IMR-90 (cell line): ENCODE data around the gene KCNIP3. TPM values are rescaled to one million over a fixed set of nuclear protein-coding genes. Genes with fewer than 3 reads are reported as not detected.

ENCODE experiments used
- ATAC-seq: fragments of 200-7000 bp; cut with Tn5 transposase; 2 replicates; pipeline ENCODE4 v1.9.1; 2020; ENCODE audit warnings: low read depth, mild to moderate bottlenecking, moderate library complexity
- BruUV-seq: library from RNA; stranded (reverse); fragments of 400-500 nt; replicated peaks from 2 replicates; lab custom pipeline; 2021; lab: Mats Ljungman, UMichigan
- CTCF ChIA-PET: fragments of 300-600 bp; formaldehyde crosslinking; extraction: SDS; loops from one replicate; lab custom pipeline; 2021; ENCODE audit warnings: antibody characterized with exemption; lab: Yijun Ruan, JAX
- POLR2A ChIA-PET: fragments of 300-600 bp; sonication (Branson Sonifier 250); formaldehyde crosslinking; loops from one replicate; lab custom pipeline; 2022; ENCODE audit warnings: antibody characterized with exemption; ENCODE audit not compliant: unreplicated experiment; lab: Charles Lee
- DNase-seq: peaks from one replicate; pipeline ENCODE4 v3.0.0; 2013
- H2AFZ ChIP-seq: replicated peaks from 2 replicates; pipeline ENCODE3; 2013; ENCODE audit warnings: low read length, mild to moderate bottlenecking; ENCODE audit not compliant: poor library complexity
- H2AK5ac ChIP-seq: 2 replicates; pipeline ENCODE4 v1.6.1; 2013; ENCODE audit warnings: low read depth, low read length, inconsistent platforms
- H2AK9ac ChIP-seq: replicated peaks from 2 replicates; pipeline ENCODE3; 2013; ENCODE audit warnings: mild to moderate bottlenecking, low read depth, low read length, moderate library complexity; ENCODE audit not compliant: poor library complexity
- H2BK120ac ChIP-seq: 2 replicates; pipeline ENCODE4 v1.6.1; 2013; ENCODE audit warnings: low read depth, low read length, inconsistent platforms
- H2BK15ac ChIP-seq: 3 replicates; pipeline ENCODE4 v1.6.1; 2013; ENCODE audit warnings: low read depth, low read length, inconsistent platforms
- H2BK20ac ChIP-seq: 2 replicates; pipeline ENCODE4 v1.6.1; 2013; ENCODE audit warnings: low read depth, mild to moderate bottlenecking, inconsistent platforms, low read length, moderate library complexity
- H2BK5ac ChIP-seq: 2 replicates; pipeline ENCODE4 v1.6.1; 2013; ENCODE audit warnings: mild to moderate bottlenecking, low read depth, low read length, inconsistent platforms; ENCODE audit not compliant: poor library complexity, severe bottlenecking
- H3K14ac ChIP-seq: replicated peaks from 2 replicates; pipeline ENCODE4 v1.6.1; 2013; ENCODE audit warnings: low read depth, low read length, inconsistent platforms
- H3K18ac ChIP-seq: 2 replicates; pipeline ENCODE4 v1.6.1; 2013; ENCODE audit warnings: low read depth, low read length, control low read depth
- H3K23ac ChIP-seq: 2 replicates; pipeline ENCODE4 v1.6.1; 2013; ENCODE audit warnings: low read depth, low read length, inconsistent platforms
- H3K27ac ChIP-seq: 2 replicates; pipeline ENCODE4 v1.5.1; 2013; ENCODE audit warnings: mild to moderate bottlenecking, control low read depth, low read length; ENCODE audit not compliant: insufficient read depth
- H3K27me3 ChIP-seq: 2 replicates; pipeline ENCODE4 v1.6.1; 2013; ENCODE audit warnings: low read length; ENCODE audit not compliant: control insufficient read depth, insufficient read depth
- H3K36me3 ChIP-seq: 2 replicates; pipeline ENCODE4 v1.6.1; 2013; ENCODE audit warnings: low read length, mixed read lengths; ENCODE audit not compliant: control insufficient read depth, insufficient read depth
- H3K4ac ChIP-seq: 2 replicates; pipeline ENCODE4 v1.6.1; 2013; ENCODE audit warnings: low read depth, low read length, inconsistent platforms
- H3K4me1 ChIP-seq: 2 replicates; pipeline ENCODE4 v1.6.1; 2013; ENCODE audit warnings: low read length, mixed read lengths; ENCODE audit not compliant: control insufficient read depth, insufficient read depth
- H3K4me2 ChIP-seq: 2 replicates; pipeline ENCODE4 v1.6.1; 2013; ENCODE audit warnings: low read depth, mild to moderate bottlenecking, control low read depth, low read length, moderate library complexity
- H3K4me3 ChIP-seq: 2 replicates; pipeline ENCODE4 v1.5.1; 2013; ENCODE audit warnings: low read depth, mild to moderate bottlenecking, control low read depth, low read length, moderate library complexity; ENCODE audit not compliant: insufficient read depth
- H3K56ac ChIP-seq: 2 replicates; pipeline ENCODE4 v1.6.1; 2013; ENCODE audit warnings: low read length, inconsistent platforms; ENCODE audit not compliant: insufficient read depth; ENCODE audit errors: extremely low read depth
- H3K79me1 ChIP-seq, 2 experiments: 2 replicates each; pipeline ENCODE4 v1.6.1; 2013; ENCODE audit warnings: low read length in 2 of 2, inconsistent platforms in 1 of 2, low read depth in 1 of 2
- H3K9ac ChIP-seq: 2 replicates; pipeline ENCODE4 v1.6.1; 2013; ENCODE audit warnings: low read depth, low read length, control low read depth
- H3K9me1 ChIP-seq: 2 replicates; pipeline ENCODE4 v1.6.1; 2013; ENCODE audit warnings: low read length, inconsistent platforms; ENCODE audit not compliant: insufficient read depth
- H3K9me3 ChIP-seq: 2 replicates; pipeline ENCODE4 v1.6.1; 2013; ENCODE audit warnings: low read length; ENCODE audit not compliant: control insufficient read depth, insufficient read depth
- H4K20me1 ChIP-seq: 2 replicates; pipeline ENCODE4 v1.6.1; 2013; ENCODE audit warnings: low read length, inconsistent platforms; ENCODE audit not compliant: insufficient read depth
- H4K5ac ChIP-seq: 2 replicates; pipeline ENCODE4 v1.6.1; 2013; ENCODE audit warnings: mild to moderate bottlenecking, low read depth, low read length, control low read depth
- H4K8ac ChIP-seq, 2 experiments: 2 replicates each; pipeline ENCODE4 v1.6.1; 2013; ENCODE audit warnings: low read depth in 2 of 2, low read length in 2 of 2, control low read depth in 1 of 2, inconsistent platforms in 1 of 2
- H4K91ac ChIP-seq: 2 replicates; pipeline ENCODE4 v1.6.1; 2013; ENCODE audit warnings: low read depth, low read length, inconsistent platforms; ENCODE audit not compliant: insufficient read depth
- BHLHE40 ChIP-seq: fragments of 150-350 bp; IDR thresholded peaks from 2 replicates; pipeline ENCODE4 v1.6.1; 2016; ENCODE audit warnings: mild to moderate bottlenecking, low read depth, low read length
- CHD1 ChIP-seq: IDR thresholded peaks from 2 replicates; pipeline ENCODE4 v1.6.1; 2012; ENCODE audit warnings: low read depth, low read length, improper control_type of control experiment
- MAZ ChIP-seq: IDR thresholded peaks from 2 replicates; pipeline ENCODE4 v1.6.1; 2012; ENCODE audit warnings: low read depth, mild to moderate bottlenecking, low read length, improper control_type of control experiment, moderate library complexity, borderline replicate concordance
- NFE2L2 ChIP-seq: fragments of 150-350 bp; IDR thresholded peaks from 2 replicates; pipeline ENCODE4 v1.6.1; 2016; ENCODE audit warnings: low read depth, mild to moderate bottlenecking, low read length
- RAD21 ChIP-seq: IDR thresholded peaks from 2 replicates; pipeline ENCODE4 v1.6.1; 2012; ENCODE audit warnings: low read length, improper control_type of control experiment
- RCOR1 ChIP-seq: IDR thresholded peaks from 2 replicates; pipeline ENCODE4 v1.6.1; 2012; ENCODE audit warnings: mild to moderate bottlenecking, low read length, improper control_type of control experiment; ENCODE audit not compliant: insufficient replicate concordance
- RFX5 ChIP-seq: IDR thresholded peaks from 2 replicates; pipeline ENCODE4 v1.8.0; 2012; ENCODE audit warnings: low read depth, mild to moderate bottlenecking, low read length, moderate library complexity
- USF2 ChIP-seq: fragments of 150-350 bp; IDR thresholded peaks from 2 replicates; pipeline ENCODE4 v1.6.1; 2017; ENCODE audit warnings: mild to moderate bottlenecking, antibody characterized with exemption, low read length, low read depth
- WGBS, 2 experiments: methylation state at CpG; one replicate each; pipeline versions ENCODE4 v1.1.5 to v1.1.7; 2013; ENCODE audit warnings: missing lambda C conversion rate in 2 of 2; ENCODE audit not compliant: insufficient read length in 1 of 2; ENCODE audit errors: extremely low coverage in 2 of 2; 5-methylcytosine and 5-hydroxymethylcytosine counted together
- dilution Hi-C: fragments of 300-500 bp; cut with HindIII; formaldehyde crosslinking; loops from one replicate; pipeline ENCODE4 v1.14.3; 2018; ENCODE audit warnings: low sequenced_read_pairs; ENCODE audit not compliant: unreplicated experiment
- in situ Hi-C: fragments of 300-500 bp; cut with MboI; formaldehyde crosslinking; loops from 3 replicates; pipeline ENCODE4 v1.14.3; 2019; ENCODE audit warnings: low sequenced_read_pairs, inconsistent platforms, mixed read lengths
- intact Hi-C: fragments of 100-400 bp; cut with micrococcal nuclease; formaldehyde crosslinking; loops from 2 replicates; pipeline ENCODE4 v1.10.0; 2022
- polyA plus RNA-seq, 3 experiments: library from polyadenylated mRNA; depleted of rRNA; stranded (reverse); fragments of >200 nt; gene quantifications; 2 replicates each; pipeline ENCODE4 v1.2.3, GENCODE V29; 2012; ENCODE audit warnings: low replicate concordance in 1 of 3
- total RNA-seq: library from RNA; depleted of rRNA; stranded (reverse); fragments of >200 nt; gene quantifications from 2 replicates; pipeline ENCODE4 v1.2.3, GENCODE V29; 2012
- TF ChIP-seq, protein P1 (sequence below): conservative IDR thresholded peaks from 2 replicates; pipeline ENCODE4 v1.5.1; 2012; ENCODE audit warnings: mild to moderate bottlenecking, low read depth, low read length, improper control_type of control experiment

The KCNIP3 gene
- total and polyA plus RNA-seq, 2 of the 4 experiments (the other 2 are of a cell fraction) = 0.72 to 1.4 TPM

GRCh38 chr2:95276888-95277245, 20.3 kb upstream of the KCNIP3 start:
- Histone ChIP-seq H3K4me1 (no peaks in the 10 kb centered on the region), H3K14ac (no peak overlapping the region), H3K36me3 (no peaks in the 10 kb centered on the region), H2AK5ac (no peak overlapping the region), H3K9me1 (no peaks in the 10 kb centered on the region), H2AK9ac (no peak overlapping the region), H3K79me1 (no peaks in the 10 kb centered on the region), H2BK120ac (no peak overlapping the region), H2AFZ (no peak overlapping the region), H3K4me2 (no peak overlapping the region), H3K4ac (no peak overlapping the region), H4K20me1 (no peaks in the 10 kb centered on the region), H4K91ac (no peak overlapping the region), H2BK5ac (no peak overlapping the region), H4K5ac (no peak overlapping the region), H3K27me3 (no peaks in the 10 kb centered on the region), H2BK20ac (no peak overlapping the region), H3K23ac (no peak overlapping the region), H2BK15ac (no peak overlapping the region), H3K9me3 (no peaks in the 10 kb centered on the region), H3K18ac (no peak overlapping the region), H3K4me3 (no peak overlapping the region), H3K56ac (no peak overlapping the region), H3K9ac (no peak overlapping the region), H3K27ac (no peak overlapping the region), H4K8ac (no peak overlapping the region)
- POLR2A ChIA-PET = no interaction called here
- in situ Hi-C loops (no loop called here), intact Hi-C loops (no loop called here), dilution Hi-C loops (no loop called here)
- DNase-seq = no peak
- CTCF ChIA-PET = no interaction called here
- ATAC-seq = no peak
- WGBS, 2 experiments = 68% methylated on average over 4 of the region's 9 CpGs; no CpG with 5 or more reads in 1 of the 2 experiments
- no TSS peak for BruUV-seq
- no peak for TF ChIP-seq BHLHE40
- TF ChIP-seq RCOR1 = no peak
- no peak for TF ChIP-seq MAZ
- TF ChIP-seq, protein P1, sequence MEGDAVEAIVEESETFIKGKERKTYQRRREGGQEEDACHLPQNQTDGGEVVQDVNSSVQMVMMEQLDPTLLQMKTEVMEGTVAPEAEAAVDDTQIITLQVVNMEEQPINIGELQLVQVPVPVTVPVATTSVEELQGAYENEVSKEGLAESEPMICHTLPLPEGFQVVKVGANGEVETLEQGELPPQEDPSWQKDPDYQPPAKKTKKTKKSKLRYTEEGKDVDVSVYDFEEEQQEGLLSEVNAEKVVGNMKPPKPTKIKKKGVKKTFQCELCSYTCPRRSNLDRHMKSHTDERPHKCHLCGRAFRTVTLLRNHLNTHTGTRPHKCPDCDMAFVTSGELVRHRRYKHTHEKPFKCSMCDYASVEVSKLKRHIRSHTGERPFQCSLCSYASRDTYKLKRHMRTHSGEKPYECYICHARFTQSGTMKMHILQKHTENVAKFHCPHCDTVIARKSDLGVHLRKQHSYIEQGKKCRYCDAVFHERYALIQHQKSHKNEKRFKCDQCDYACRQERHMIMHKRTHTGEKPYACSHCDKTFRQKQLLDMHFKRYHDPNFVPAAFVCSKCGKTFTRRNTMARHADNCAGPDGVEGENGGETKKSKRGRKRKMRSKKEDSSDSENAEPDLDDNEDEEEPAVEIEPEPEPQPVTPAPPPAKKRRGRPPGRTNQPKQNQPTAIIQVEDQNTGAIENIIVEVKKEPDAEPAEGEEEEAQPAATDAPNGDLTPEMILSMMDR = no peak
- TF ChIP-seq USF2 = no peak
- no peak for TF ChIP-seq RAD21
- TF ChIP-seq CHD1 = no peak
- no peak for TF ChIP-seq NFE2L2
- no peak for TF ChIP-seq RFX5
